AG20443 (cell line): ENCODE data around the gene ZAP70.
A peak's percentile ranks its signal among the peaks of the same experiment; 100 is the strongest.

Experiments
- DNase-seq: peaks from one replicate; pipeline ENCODE4 v3.0.0; 2012; ENCODE audit warnings: low spot score, mixed read lengths

ZAP70 gene

DNA sequence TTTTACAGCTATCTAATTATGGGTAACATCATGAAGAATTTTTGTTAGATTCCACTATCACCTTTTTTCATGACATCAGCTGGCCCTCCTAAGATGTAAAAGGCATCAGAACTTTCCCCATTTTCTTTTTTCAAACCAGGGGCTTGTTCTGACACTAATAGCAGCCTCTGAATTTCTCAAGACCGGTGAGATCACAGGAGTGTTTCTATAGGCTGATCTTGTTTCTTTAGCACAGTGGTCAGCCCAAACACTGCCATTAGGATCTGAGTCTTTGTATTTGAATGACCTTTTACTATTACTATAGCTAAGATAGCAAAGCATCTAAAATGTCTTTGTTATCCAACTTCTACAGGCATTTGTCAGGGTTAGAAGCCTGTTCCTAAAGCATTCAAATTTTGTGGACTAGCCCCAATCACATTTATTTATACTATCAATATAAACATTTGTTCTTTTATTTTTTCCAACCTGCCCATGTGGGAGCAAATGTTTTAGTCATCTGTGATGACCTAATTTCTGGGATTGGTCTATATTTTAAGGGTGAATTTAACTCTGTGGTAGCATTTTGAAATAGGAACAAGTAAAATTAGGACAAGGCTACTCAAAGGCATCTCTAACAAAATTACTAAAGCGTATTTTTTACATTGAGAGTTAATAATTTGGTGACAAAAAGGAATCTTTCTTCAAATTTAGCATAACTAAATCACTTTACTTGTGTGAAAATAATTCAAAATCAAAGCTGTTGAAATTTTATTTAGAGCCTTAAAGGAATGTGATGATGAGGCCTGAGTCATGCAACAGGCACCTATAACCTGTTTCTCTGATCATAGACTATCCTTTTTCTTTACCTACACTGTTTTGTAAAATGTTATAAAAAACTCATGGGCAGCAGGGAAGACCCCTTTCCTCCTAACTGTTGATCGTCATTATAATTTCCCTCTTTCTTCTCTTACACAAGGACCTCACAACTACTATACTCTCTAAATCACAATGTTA is 39.3 kb downstream of the ZAP70 start:
- no peak for DNase-seq

DNA sequence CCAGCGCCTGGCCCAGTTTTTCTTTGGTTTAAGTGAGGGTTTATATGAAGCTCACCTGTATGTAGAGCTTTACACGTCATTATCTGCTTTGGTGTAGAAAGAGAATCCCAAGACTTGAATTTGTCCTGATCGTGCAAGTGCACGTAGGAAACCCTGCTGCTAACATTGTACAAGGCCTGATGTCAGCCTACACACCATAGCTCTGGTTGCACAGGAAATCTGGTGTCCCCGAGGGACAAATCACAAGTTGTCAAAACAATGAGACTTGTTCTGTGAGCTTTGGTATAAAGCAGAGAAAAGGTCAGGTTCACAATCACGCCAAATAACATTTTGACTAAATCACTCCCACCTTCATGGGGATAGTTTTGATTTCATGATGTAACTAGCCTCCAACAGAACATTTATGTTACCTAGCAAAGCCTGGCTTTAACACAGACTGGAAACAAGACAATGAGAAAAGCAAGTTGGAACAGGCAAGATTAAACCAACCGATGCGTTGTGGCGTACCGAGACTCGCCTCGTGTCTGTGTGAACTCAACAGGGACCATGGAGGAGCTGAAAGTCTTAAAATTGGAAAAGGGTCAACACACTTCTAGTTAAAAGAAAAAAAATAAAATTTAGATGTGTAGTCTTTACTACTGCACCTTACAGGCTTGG is 41.4 kb downstream of the ZAP70 start:
- no peak for DNase-seq

DNA sequence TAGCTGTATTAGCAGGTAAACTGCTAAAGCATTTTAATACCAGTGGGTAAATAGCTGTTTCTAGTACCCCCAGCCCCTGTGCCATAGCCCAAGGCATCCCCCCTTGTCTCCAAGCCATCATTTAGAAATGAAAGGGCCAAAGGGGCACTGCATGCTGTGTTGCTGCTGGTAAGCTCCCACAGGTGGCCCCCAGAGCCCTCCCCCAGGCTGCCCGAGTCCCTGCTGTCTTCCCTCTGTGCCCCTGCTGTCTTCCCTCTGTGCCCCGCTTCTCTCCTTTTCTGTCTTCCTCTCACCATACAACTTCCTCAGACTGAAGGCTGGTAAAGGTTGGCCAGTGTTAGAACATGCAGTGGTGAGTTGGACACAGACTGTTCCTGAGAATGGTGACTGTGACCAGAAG is 42.1 kb downstream of the ZAP70 start:
- no peak for DNase-seq

DNA sequence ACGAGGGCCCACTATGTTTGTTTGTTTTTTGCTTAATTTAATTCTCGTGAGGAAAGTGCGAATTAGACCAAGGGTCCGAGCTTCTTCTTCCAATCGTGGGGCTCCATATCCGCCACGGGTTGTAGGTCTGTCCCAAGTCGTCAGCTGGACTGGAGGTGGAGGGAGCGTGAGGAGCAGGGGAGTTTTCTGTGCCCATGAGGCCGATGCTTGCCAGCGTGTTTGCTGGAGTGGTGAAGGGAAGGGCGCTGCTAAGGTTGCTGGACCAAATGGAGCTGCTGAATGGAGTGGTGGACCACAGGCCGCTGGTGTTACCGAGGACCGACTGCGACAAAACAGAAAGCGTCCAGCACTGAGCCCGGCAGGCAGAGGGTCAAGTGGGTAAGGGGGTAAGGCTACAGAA is 43.7 kb downstream of the ZAP70 start:
- DNase-seq: no peak

DNA sequence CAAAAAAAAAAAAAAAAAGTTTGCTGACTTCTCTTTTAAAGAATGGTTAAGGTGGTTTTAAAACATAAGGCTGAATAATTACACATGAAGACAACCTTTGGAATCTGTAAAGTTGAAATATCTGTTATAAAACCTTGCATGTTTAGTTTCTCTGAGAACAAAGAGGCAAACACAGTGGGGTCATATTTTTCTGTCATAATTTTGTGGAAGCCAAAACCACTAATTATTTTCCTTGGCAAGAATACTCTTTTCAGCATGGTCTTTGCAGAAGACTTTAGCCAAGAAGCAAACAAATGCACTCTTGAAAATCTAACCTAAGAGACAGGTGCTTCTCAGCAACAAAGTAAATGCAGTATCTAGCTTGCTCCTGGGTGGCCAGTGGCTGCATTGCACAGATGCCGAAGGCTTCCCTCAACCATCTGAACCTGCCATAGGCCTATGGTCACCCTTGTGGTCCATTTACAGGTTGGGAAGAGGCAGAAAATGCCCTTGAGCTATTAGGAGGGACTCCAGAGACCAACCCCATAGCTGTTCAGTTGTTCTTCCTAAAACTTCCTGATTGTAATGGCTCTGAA is 44.8 kb downstream of the ZAP70 start:
- DNase-seq: no peak

DNA sequence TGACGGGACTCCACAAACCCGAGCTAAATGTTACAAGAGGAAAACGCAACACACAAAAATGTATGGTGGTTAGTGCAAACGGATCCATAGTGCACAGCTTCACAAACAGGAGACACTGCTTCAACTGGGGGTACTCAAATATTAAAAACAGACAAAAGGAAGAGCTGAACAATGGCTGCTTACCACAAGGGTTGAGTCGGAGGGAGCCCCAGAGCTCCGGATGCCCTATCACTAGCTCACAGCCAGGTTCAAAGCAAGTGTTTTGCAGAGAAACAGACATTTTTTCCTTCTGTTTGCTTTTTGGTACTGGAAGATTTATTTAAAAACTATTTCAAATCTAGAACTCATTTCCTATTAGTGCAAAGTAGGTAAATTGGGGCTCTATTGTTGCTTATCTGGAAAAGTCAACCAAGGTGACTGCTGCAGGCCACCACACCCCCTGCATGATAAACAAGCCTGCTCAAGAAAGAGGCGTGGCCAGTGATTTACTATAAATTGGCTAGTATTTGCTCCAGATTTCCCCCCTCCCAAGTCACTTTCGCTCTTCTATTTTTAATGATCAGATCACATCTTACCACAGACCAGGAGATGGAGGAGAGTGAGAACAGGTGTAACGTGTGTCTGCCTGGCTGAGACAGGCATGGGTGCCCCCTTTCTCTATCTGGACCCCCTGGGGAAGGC is 46.5 kb downstream of the ZAP70 start:
- DNase-seq: no peak

DNA sequence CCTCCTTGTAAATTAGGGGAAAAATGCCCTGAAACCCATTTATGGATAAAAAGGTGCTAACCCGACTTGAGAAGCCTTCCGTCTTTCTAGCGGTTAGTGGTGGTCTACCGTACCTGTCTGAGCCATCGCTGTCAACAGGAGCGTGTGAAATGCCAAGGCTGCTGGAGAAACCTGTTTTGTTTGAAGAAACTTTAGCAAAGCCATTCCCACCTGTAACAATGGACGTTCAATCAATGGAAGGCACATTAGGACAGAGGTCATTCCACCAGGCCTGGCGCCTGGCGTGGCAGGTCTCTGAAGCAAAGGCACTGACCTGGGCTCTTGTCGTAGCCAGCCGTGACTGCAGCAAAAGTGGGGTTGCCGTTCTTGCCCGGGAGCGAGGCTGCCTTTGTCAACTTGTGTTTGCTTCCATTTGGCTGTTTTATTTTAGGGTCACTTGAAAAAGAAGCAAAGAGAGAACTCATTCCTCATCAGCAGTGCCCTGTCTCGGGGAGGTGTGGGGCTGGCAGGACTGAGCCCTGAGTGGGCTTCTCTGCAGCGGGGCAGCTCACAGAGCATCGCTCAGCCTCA is 47.2 kb downstream of the ZAP70 start:
- DNase-seq: no peak

DNA sequence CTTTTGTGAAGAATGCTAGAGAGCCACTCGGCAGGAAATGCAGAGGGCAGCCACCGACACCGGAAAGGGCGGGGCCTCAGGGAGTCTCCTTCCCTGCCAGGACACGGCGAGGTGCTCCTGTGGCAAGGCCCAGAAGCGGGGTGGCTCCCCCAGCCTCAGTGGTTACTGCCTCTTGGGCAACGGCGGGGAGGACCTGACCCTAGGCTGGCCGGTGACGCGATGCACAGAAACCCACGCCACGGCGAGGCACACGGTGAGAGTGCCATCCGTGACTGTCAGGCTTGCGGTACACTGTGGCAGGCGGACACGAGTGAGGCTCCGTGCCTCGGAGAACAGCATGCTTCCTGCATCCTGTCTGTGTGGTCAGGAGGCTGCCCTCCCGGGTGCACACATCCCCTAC is 47.8 kb downstream of the ZAP70 start:
- no peak for DNase-seq

DNA sequence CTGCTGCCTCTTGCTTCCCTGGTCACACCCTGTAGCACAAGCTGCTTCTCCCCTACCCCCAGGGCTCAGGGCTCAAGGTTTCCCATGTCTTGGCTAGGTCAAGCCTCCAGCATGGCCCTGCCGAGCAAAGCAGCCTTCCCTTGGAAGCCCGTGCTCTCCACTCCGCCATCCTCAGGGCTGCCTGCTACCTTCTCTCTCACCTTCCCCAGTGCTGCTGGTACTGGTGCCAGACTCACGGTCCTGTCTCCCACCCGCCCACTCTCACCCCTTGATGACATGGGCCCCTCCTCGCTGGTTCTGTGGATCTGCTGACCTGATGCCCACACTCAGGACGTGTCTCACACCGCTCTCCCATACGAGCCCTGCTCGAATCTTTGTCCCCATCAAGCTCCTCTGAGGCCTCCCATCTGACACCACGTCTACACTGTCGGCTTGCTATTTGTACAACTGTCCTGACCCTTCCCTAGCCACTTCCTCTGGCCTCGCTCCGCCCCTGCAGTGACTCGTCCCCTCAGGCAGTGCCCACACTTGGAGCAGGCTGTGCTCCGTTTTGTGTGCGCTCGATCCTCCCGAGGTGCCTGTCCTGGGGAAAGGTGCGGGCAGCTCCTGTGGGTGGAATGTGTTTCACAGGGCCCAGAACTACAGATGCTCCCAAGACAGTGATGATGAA is 49.9 kb downstream of the ZAP70 start:
- DNase-seq: no peak

DNA sequence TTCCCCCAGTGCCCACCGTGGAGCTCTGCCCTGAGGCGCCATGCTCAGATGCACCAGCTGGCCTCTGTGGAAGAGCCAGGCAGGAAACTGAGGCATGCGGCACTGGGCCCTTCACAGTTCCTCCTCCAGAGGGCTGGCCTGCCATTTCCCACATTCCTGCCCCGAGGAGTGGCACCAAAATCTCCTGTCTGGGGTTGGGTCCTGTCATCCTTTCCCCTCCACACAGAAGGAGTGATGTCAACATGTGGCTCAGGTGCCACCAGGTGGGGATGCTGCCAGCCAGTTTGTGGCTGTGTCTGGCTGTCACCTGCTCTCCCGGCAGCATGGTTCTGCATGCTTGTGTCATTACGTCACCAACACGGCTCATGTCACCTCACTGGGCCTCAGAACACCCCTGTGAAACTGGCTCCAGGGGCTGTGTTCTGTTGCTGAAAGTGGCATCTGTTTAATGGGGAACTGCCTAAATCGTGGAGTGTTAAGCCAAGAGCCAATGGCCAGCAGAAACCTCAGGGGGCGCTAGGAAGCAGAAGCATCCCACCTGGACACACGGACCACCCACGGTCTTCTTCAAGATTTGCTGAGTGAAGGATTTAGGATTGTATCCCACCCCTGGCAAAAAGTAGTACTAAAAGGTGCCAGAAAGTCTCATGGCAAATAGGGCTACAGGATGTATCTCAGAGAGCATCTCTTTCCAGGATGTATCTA is 51.3 kb downstream of the ZAP70 start:
- no peak for DNase-seq

DNA sequence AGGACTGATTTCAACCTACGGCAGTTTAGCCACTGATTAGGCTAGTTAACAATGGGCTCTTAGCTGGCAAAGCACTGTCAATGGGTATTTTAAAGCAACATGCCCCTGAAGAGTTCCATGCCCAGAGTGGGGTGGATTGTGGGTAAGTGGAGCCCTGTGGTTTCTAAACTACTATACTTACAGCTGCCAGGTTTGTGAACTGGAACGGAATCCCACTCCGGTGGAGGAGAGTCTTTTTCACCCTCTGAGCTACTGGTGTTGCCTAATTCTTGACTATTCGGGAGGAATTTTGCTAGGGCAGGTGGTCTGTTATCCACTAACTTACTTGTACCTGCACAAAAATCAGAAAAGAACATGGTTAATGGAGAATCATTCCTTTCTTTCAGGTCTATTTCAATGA is 52.6 kb downstream of the ZAP70 start:
- DNase-seq: no peak

DNA sequence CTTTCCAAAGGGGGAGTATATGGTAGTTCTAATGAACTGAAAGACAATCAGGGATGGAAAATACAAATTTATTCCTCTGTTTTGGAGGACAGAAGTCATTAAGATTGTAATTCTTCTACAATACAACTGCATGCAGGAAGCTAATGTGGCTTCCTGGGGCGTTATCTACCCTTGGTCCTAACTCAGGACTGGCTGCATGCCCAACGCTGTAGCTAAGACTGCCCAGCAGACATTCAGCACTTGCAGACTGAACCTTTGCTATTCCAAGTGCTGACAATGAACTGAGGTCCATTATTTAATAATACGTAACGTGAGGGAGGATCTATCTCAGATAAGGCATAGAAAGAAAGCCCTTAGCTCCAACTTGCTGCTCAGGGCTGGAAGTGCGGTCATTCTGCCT is 53.2 kb downstream of the ZAP70 start:
- no peak for DNase-seq

DNA sequence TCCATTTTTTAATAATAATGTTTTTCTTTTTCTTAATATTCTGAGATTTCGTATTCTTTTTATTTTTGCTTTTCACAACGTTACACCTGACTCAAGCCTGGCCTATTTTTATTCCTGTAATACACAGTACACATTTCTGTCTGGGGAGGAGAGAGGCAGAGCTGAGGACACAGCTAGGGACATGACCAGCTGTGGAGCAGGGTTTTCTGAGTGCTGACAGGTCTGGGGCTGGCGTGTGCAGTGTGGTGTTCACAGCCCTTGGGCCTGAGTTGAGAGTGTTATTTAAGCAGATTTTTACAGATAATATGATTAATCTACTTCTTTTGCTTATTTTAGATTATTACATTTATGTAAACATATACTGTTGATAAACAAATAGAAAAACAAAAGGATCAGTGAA is 55.9 kb downstream of the ZAP70 start:
- DNase-seq: no peak

DNA sequence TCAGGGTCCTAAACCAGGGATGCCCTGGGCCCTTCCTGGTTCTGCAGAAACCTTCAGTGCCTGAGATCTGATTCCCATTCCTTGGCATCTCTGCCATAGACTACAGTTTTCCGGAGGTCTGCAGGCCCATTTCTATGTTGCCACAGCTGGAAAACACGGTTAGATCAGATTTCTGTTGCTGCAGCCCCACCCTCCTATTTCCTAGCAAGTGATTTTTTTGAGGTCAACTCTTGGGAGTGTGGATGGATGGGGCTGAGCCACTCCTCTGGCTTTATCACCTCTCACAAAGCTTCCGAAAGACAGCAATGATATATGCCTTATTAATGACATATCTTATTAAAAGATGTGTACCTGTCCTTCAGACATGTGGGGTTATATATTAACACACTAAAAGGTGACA is 56.3 kb downstream of the ZAP70 start:
- DNase-seq: no peak

DNA sequence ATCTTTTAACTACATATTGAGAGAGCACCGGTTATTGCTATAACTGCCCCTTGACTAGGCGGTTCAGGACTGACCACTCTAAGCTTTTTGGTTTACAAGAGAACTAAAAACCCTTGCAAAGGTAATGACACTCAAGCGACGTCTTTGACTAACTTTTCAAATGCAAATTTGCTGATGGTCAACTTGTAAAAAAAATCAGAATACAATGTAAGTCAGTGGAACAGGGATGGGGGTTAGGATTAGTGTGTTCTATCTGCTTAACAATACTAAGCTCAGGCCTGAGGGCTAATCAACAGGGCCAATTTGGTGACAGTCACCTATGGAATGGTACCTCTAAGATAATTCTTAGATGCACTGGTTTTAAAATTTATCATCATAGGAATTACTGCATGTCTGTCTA is 57.1 kb downstream of the ZAP70 start:
- no peak for DNase-seq

DNA sequence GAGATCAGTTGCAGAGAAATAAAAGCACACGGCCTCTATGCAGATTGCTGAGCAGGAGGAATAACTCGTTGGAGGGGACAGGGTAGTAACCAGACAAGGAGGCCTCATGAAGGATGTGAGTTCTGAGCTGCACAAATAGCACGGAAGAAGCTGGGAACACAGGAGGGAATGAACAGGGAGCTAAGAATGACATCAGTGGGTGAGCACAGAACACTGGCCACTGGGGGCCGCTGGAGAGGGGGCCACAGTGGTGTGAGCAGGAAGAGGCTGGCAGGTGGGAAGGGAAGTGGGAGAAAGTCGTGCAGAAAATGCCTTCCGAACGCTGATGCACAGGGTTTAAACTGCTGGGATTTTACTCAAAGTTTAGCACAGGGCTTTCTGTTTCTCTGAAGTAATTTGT is 61.0 kb downstream of the ZAP70 start:
- DNase-seq: peak; percentile 37

DNA sequence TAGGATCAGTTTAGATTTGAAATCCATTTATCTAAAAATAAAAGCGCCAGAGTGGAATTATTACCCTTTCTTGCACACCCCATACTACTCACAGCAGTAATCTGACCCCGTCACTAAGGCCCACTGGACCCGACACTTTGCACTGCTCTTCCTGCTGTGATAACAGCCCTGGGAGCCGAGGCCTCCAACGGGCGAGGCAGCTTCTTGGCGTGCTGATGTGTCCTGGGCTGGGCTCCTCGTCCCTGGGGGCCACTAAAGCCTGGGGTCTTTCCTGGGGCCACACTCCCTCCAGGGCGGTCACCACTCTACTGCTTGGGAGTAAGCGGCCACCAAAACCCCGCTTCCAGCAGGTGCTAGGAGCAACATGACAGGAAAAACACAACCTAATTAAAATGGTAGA is 61.7 kb downstream of the ZAP70 start:
- no peak for DNase-seq

DNA sequence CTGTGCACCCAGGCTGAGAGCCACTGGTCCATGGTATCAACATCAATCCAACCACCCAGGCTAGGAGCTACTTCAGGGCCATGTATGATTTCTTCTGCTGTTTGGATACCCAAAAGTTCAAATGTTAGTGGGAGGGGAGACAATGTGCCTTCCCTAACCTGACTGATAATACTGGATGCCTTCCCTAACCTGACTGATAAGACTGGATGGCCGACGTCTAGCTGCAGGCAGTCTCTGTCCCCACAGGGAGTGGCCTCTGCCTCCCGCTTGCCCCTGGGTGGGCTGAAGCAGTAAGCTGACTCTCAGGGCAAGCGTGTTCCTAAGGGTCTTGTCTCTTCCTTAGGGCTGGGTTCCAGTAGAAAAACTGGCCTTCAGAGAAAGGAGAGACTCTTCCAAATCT is 65.8 kb downstream of the ZAP70 start:
- DNase-seq: no peak

DNA sequence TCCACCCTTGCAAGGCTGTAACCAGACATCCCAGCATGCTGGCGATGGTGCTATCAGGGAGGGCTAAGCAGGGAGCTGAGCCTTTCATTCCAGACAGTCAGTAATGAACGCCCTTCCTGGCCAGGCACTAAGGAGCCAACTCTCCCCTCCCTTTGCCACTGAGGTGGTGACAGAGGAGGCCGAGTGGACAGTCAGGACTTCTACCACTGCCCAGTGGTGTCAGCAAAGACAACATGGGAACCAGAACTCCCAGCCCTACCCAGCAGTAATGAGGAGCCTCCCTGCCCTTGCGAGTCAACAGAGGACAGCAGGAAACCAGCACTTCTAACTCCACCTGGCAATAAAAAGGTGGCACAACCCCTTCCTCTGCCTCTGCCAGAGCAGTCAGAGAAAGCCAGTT is 68.6 kb downstream of the ZAP70 start:
- DNase-seq: no peak

DNA sequence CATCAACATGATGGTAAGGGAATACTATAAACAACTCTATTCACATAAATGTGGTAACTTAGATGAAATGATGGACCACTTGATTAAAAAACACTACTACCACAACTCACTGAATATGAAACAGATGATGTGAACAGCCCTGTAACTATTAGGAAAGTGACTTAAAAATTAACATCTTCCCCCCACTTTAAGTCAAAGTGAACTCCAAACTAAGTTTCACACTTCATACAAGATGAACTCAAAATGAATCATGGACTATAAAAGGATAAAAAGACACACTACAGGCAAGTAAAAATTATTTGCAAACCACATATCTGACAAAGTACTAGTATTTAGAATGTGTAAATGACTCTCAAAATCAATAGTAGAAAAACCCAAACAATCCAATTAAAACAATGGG is 71.6 kb downstream of the ZAP70 start:
- no peak for DNase-seq

DNA sequence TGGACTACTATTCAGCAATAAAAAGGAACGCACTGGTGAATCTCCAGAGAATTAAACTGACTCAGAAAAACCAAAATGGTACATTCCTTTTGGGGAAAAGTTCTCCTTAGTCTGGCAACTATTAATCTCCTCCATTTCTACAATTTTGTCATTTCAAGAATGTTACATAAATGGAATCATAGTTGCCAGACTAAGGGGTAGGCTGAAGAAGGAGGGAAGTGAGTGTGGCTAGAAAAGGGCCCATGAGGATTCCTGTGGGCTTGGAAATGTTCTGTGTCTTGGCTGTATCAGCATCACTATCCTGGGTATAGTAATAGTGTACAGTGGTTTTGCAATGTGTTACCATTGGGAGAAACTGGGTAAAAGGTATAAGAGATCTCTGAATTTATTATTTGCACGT is 72.4 kb downstream of the ZAP70 start:
- no peak for DNase-seq
